HL-60 (cell line): ENCODE data around the gene QRICH1.

Source experiments
- DNase-seq, 2 experiments: peaks; one replicate each; pipeline ENCODE4 v3.0.0-alpha.2; 2010 to 2020; ENCODE audit warnings: low read depth in 1 of 2, low spot score in 1 of 2
- H3K27ac ChIP-seq: fragments of 250-450 bp; sonication (Bioruptor Pico); replicated peaks from 2 replicates; pipeline ENCODE4 v1.5.1; 2020; ENCODE audit warnings: mild to moderate bottlenecking, moderate library complexity
- H3K27me3 ChIP-seq: fragments of 250-450 bp; sonication (Bioruptor Pico); 2 replicates; pipeline ENCODE4 v1.5.1; 2021; ENCODE audit warnings: mild to moderate bottlenecking, moderate library complexity; ENCODE audit not compliant: insufficient read depth, poor library complexity, severe bottlenecking
- H3K4me3 ChIP-seq: replicated peaks from 2 replicates; pipeline ENCODE4 v1.5.1; 2011; ENCODE audit warnings: mild to moderate bottlenecking, control low read depth, low read length; ENCODE audit not compliant: insufficient read depth
- GABPA ChIP-seq: IDR thresholded peaks from 2 replicates; pipeline ENCODE4 v1.6.1; 2012; ENCODE audit warnings: low read depth
- POLR2AphosphoS5 ChIP-seq: IDR thresholded peaks from 2 replicates; pipeline ENCODE4 v1.6.1; 2012; ENCODE audit warnings: low read depth
- SPI1 ChIP-seq: IDR thresholded peaks from 2 replicates; pipeline ENCODE4 v1.6.1; 2012; ENCODE audit warnings: low read depth, mild to moderate bottlenecking, borderline replicate concordance
- TF ChIP-seq, protein P1 (sequence below): IDR thresholded peaks from 2 replicates; pipeline ENCODE4 v1.6.1; 2012; ENCODE audit warnings: low read depth; ENCODE audit not compliant: insufficient replicate concordance
- TF ChIP-seq, protein P2 (sequence below): IDR thresholded peaks from one replicate; pipeline ENCODE4 v1.5.1; 2011; ENCODE audit warnings: low read length, control low read depth, inconsistent platforms; ENCODE audit not compliant: insufficient read depth

QRICH1 gene

DNA sequence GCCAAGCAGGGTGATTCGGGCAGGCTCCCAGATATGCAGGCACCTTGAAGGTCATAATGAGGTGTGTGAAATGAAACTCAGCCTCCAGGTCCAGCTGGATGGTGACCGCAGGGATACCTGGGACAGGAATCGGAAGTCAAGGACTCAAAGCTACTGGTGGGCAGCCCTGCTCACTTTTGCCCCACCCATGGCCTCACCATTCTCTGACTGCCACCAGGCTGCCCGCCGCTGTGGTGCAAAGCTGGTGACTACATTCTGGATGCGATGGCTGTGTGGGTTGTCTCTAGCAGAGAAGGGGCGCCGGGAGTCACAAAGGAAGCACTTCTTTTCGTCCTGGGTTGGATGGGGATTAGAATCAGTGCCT, 38.2 kb upstream of the QRICH1 start:
- Histone ChIP-seq H3K27me3 (no peaks in the 10 kb centered on the region), H3K27ac (no peak overlapping the region), H3K4me3 (no peak overlapping the region)
- no peak for TF ChIP-seq GABPA
- TF ChIP-seq, protein P1, sequence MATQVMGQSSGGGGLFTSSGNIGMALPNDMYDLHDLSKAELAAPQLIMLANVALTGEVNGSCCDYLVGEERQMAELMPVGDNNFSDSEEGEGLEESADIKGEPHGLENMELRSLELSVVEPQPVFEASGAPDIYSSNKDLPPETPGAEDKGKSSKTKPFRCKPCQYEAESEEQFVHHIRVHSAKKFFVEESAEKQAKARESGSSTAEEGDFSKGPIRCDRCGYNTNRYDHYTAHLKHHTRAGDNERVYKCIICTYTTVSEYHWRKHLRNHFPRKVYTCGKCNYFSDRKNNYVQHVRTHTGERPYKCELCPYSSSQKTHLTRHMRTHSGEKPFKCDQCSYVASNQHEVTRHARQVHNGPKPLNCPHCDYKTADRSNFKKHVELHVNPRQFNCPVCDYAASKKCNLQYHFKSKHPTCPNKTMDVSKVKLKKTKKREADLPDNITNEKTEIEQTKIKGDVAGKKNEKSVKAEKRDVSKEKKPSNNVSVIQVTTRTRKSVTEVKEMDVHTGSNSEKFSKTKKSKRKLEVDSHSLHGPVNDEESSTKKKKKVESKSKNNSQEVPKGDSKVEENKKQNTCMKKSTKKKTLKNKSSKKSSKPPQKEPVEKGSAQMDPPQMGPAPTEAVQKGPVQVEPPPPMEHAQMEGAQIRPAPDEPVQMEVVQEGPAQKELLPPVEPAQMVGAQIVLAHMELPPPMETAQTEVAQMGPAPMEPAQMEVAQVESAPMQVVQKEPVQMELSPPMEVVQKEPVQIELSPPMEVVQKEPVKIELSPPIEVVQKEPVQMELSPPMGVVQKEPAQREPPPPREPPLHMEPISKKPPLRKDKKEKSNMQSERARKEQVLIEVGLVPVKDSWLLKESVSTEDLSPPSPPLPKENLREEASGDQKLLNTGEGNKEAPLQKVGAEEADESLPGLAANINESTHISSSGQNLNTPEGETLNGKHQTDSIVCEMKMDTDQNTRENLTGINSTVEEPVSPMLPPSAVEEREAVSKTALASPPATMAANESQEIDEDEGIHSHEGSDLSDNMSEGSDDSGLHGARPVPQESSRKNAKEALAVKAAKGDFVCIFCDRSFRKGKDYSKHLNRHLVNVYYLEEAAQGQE: no peak
- no peak for TF ChIP-seq SPI1
- TF ChIP-seq, protein P2, sequence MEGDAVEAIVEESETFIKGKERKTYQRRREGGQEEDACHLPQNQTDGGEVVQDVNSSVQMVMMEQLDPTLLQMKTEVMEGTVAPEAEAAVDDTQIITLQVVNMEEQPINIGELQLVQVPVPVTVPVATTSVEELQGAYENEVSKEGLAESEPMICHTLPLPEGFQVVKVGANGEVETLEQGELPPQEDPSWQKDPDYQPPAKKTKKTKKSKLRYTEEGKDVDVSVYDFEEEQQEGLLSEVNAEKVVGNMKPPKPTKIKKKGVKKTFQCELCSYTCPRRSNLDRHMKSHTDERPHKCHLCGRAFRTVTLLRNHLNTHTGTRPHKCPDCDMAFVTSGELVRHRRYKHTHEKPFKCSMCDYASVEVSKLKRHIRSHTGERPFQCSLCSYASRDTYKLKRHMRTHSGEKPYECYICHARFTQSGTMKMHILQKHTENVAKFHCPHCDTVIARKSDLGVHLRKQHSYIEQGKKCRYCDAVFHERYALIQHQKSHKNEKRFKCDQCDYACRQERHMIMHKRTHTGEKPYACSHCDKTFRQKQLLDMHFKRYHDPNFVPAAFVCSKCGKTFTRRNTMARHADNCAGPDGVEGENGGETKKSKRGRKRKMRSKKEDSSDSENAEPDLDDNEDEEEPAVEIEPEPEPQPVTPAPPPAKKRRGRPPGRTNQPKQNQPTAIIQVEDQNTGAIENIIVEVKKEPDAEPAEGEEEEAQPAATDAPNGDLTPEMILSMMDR: no peak
- TF ChIP-seq POLR2AphosphoS5: no peak
- DNase-seq: no peak

DNA sequence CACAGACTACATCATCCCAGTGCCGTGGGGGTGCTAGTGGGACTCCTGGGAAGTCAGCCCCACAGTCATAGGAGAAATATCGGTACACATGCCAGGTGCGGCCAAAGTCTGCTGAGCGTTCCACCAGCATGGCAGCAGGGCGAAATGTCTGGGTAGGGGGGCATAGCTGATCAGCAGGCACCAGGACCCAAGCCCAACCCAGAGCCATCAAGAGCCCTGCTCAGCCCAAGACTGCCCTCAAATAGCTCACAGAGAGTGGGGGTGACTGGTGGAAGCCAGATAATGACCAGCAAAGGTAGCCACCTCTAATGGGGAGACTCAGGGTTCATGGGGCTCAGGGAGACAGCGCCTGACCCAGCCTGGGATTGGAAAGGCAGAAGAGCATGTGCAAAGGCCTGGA, 37.7 kb upstream of the QRICH1 start:
- no peaks in the 10 kb centered on the region for H3K27me3 ChIP-seq
- H3K27ac ChIP-seq: no peak overlapping the region
- H3K4me3 ChIP-seq: no peak overlapping the region
- TF ChIP-seq, protein P1: no peak
- TF ChIP-seq GABPA (no peak), POLR2AphosphoS5 (no peak), SPI1 (no peak)
- TF ChIP-seq, protein P2: no peak
- no peak for DNase-seq

DNA sequence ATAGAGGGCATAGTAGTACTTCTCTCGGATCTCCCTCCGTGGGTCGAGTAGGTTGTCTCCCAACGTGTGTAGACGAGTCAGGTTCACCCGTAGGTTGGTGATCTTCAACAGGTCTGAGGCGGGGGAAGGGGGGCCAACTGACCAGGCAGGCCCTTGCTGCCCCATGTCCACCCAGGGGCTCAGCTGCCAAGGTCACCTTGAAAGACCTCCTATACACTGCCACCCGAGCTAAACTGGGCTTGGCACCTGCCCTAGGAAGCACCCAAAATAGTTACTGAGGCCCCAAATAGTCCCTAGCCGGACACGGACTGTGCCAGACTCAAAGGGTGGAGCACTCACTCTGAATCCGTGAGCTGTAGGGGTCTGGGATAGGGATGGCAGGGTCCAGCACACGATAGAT, 37.2 kb upstream of the QRICH1 start:
- Histone ChIP-seq H3K27ac (no peak overlapping the region), H3K4me3 (no peak overlapping the region), H3K27me3 (no peaks in the 10 kb centered on the region)
- DNase-seq: no peak
- TF ChIP-seq POLR2AphosphoS5: no peak
- TF ChIP-seq, protein P1: no peak
- no peak for TF ChIP-seq SPI1
- TF ChIP-seq GABPA: no peak
- TF ChIP-seq, protein P2: no peak
